ENCODE measurements around the gene IQCB1. TPM values are rescaled to one million over a fixed set of nuclear protein-coding genes. Genes with fewer than 3 reads are reported as not detected.

The IQCB1 gene
- total RNA-seq, 4 donors from 2014 or later: 15.7 to 30.0 (median 21.8) TPM

DNA sequence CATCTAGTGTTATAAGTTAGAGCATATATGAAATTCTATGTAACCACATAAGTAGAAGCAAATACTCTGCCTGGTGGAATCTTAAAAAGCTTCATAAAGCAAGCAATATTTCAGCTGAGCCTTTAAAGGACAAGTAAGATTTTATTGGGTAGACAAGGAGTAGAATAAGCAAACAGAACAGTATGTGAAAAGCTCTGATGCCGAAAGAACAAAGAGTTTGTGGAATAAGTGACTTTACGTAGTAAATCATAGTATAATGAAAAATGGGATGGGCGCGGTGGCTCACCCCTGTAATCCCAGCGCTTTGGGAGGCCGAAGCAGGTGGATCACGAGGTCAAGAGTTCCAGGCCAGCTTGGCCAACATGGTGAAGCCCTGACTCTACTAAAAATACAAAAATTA, 10.0 kb upstream of the IQCB1 start:
- no peaks in the 10 kb centered on the region for H3K27me3 ChIP-seq
- no peaks in the 10 kb centered on the region for H3K9me3 ChIP-seq
- TF ChIP-seq POLR2A (IDR thresholded peaks at IDR 0.05): no peak
- TF ChIP-seq, protein P1, sequence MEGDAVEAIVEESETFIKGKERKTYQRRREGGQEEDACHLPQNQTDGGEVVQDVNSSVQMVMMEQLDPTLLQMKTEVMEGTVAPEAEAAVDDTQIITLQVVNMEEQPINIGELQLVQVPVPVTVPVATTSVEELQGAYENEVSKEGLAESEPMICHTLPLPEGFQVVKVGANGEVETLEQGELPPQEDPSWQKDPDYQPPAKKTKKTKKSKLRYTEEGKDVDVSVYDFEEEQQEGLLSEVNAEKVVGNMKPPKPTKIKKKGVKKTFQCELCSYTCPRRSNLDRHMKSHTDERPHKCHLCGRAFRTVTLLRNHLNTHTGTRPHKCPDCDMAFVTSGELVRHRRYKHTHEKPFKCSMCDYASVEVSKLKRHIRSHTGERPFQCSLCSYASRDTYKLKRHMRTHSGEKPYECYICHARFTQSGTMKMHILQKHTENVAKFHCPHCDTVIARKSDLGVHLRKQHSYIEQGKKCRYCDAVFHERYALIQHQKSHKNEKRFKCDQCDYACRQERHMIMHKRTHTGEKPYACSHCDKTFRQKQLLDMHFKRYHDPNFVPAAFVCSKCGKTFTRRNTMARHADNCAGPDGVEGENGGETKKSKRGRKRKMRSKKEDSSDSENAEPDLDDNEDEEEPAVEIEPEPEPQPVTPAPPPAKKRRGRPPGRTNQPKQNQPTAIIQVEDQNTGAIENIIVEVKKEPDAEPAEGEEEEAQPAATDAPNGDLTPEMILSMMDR (IDR thresholded peaks at IDR 0.05): no peak
- no peak for TF ChIP-seq EP300 (IDR thresholded peaks at IDR 0.05)
- H3K4me1 ChIP-seq: no peaks in the 10 kb centered on the region
- no peak overlapping the region for H3K4me3 ChIP-seq
- no peak overlapping the region for H3K27ac ChIP-seq
- no peaks in the 10 kb centered on the region for H3K36me3 ChIP-seq
- no peak for DNase-seq (ENCODE audit: low spot score in 2 of 2)
- WGBS, 2 donors: 89 to 93% methylated on average over 7 of the region's 7 CpGs

DNA sequence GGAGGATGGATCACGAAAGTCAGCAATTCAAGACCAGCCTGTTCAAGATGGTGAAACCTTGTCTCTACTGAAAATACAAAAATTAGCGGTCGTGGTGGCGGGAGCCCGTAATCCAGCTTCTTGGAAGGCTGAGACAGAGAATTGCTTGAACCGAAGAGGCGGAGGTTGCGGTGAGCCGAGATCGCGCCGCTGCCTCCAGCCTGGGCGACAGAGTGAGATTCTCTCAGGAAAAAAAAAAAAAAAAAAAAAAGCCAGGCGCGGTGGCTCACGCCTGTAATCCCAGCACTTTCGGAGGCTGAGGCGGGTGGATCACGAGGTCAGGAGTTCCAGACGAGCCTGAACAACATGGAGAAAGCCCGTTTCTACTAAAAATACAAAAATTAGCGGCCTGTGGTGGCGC, 5.1 kb upstream of the IQCB1 start:
- H3K9me3 ChIP-seq: no peaks in the 10 kb centered on the region
- no peak for TF ChIP-seq EP300 (IDR thresholded peaks at IDR 0.05)
- TF ChIP-seq, protein P1 (IDR thresholded peaks at IDR 0.05): no peak
- no peak for TF ChIP-seq POLR2A (IDR thresholded peaks at IDR 0.05)
- no peak overlapping the region for H3K4me3 ChIP-seq
- no peak overlapping the region for H3K27ac ChIP-seq
- H3K27me3 ChIP-seq: no peaks in the 10 kb centered on the region
- H3K36me3 ChIP-seq: no peaks in the 10 kb centered on the region
- peaks cover 0 to 7% (median 1%) of the 10 kb centered on the region in 4 donors for H3K4me1 ChIP-seq
- no peak for DNase-seq (ENCODE audit: low spot score in 2 of 2)
- 96 to 98% methylated on average over 23 of the region's 23 CpGs for WGBS, 2 donors

DNA sequence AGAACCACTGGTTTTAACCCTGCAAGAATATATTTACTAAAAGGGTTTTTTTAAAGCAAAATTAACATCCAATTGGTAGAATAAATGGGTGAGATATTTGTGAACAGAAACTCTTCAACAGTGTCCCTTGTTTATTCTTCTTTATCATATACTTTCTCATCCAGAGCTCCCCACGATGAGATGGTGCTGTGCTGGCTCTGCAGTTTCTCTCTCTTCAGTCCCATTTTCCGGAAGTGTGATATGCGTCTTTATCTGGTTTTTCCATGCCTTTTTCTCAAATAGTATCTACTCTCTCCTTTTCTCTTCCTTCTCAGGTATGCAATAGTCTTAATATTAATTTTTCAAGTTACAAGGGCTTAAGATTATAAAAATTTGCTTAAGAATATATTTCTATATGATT, 1.6 kb upstream of the IQCB1 start:
- no peaks in the 10 kb centered on the region for H3K27me3 ChIP-seq
- peaks cover 0 to 14% (median 0%) of the 10 kb centered on the region in 3 donors for H3K36me3 ChIP-seq
- DNase-seq (ENCODE audit: low spot score in 2 of 2): no peak
- H3K27ac ChIP-seq: no peak overlapping the region
- peak overlapping the region in 1 of 4 donors; percentile 77 for H3K4me3 ChIP-seq
- TF ChIP-seq, protein P1 (IDR thresholded peaks at IDR 0.05): no peak
- no peak for TF ChIP-seq POLR2A (IDR thresholded peaks at IDR 0.05)
- no peak for TF ChIP-seq EP300 (IDR thresholded peaks at IDR 0.05)
- 76 to 77% methylated on average over 3 of the region's 3 CpGs for WGBS, 2 donors
- H3K4me1 ChIP-seq: peaks cover 0 to 22% (median 14%) of the 10 kb centered on the region in 4 donors
- no peaks in the 10 kb centered on the region for H3K9me3 ChIP-seq

DNA sequence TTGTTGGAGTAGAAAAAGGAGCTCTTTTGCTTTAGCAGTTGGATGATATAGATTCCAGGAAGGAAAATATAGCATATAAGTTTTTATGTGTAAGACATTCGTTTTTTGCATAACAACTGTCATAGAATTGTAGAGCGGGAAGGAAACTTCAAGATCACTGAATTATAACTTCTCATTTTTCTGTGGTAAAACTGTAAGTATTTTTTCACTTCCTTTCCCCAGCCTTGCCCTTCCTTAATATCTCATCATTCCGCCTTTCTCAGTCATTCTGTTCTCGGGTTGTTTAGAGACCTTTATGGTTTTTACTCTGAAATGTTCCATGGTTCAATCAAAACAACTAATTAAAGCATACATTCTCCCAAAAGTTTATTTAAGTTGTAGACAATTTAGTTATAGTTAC, 1.2 kb upstream of the IQCB1 start:
- peak overlapping the region; percentile 54 to 77 (median 66) for H3K4me3 ChIP-seq
- WGBS, 2 donors: 72 to 79% methylated on average over 4 of the region's 4 CpGs
- DNase-seq (ENCODE audit: low spot score in 2 of 2): no peak
- TF ChIP-seq POLR2A (IDR thresholded peaks at IDR 0.05) (no peak), EP300 (IDR thresholded peaks at IDR 0.05) (no peak)
- TF ChIP-seq, protein P1 (IDR thresholded peaks at IDR 0.05): no peak
- no peaks in the 10 kb centered on the region for H3K9me3 ChIP-seq
- no peaks in the 10 kb centered on the region for H3K27me3 ChIP-seq
- H3K4me1 ChIP-seq: peaks cover 0 to 24% (median 14%) of the 10 kb centered on the region in 4 donors
- H3K27ac ChIP-seq: no peak overlapping the region
- peaks cover 0 to 17% (median 0%) of the 10 kb centered on the region in 3 donors for H3K36me3 ChIP-seq

DNA sequence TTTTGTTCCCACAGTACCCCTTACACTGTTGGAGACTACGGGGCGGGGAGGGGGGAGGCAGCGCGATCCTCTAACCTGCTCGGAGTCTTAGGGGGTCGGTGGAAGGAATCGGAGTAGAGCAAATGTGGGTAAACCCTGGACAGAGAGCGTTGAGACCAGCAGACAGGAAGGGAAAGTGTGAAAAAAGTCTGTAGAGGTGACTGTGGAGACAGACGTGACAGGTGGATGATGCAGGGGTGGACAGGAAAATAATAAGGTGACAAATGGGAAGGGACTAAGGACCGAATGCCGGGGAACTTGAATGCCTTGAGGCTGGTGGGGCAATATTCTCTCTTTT, 573 bp upstream of the IQCB1 start:
- TF ChIP-seq, protein P1 (IDR thresholded peaks at IDR 0.05): no peak
- TF ChIP-seq EP300 (IDR thresholded peaks at IDR 0.05) (no peak), POLR2A (IDR thresholded peaks at IDR 0.05) (no peak)
- no peaks in the 10 kb centered on the region for H3K9me3 ChIP-seq
- peaks cover 0 to 17% (median 0%) of the 10 kb centered on the region in 3 donors for H3K36me3 ChIP-seq
- no peak for DNase-seq (ENCODE audit: low spot score in 2 of 2)
- H3K27me3 ChIP-seq: no peaks in the 10 kb centered on the region
- WGBS, 2 donors: 2% methylated on average over 11 of the region's 11 CpGs
- peak overlapping the region; percentile 54 to 77 (median 66) for H3K4me3 ChIP-seq
- H3K27ac ChIP-seq: peak overlapping the region in 3 of 4 donors; percentile 82 to 88 (median 85)
- H3K4me1 ChIP-seq: peaks cover 0 to 24% (median 14%) of the 10 kb centered on the region in 4 donors
